Stimulated activated CD4-positive, alpha-beta T cell treated with anti-CD3 and anti-CD28 coated beads, TNF-alpha, amount 100 ng/mL, for 24 hours (primary cell): Measurements from ENCODE around the gene ATP6V1C2.
"Not testable (repeated sequence)": the region's sequence is repeated elsewhere in the genome, so short reads cannot be mapped to it uniquely, and the experiment has no call there.

Source experiments
- DNase-seq, 3 experiments: peaks; one replicate each; pipeline ENCODE4 v3.0.0-alpha.2; 2020; ENCODE audit warnings: low read depth in 3 of 3

Gene ATP6V1C2

DNA sequence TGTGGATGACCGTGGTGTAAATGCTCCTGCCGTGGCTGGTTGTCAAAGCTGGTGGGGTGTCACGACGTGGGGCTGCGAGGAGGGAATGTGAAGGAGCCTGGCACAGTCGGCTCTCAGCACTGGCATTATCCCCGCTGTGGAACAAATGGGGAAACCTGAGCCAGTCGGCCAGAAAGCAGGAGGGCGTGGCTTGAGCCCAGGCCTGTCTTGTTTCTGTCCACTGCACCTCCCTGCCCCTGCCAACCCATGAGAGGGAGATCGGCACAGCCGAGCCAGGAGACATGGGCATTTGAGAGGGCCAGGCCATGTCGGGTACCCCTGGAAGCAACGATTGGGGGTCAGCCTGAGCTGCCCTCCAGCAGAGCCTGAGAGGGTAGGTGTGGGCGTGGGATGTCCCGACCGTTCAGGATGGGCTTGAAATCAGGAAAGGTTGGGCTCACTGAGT is 46.7 kb downstream of the ATP6V1C2 start:
- DNase-seq = no peak

DNA sequence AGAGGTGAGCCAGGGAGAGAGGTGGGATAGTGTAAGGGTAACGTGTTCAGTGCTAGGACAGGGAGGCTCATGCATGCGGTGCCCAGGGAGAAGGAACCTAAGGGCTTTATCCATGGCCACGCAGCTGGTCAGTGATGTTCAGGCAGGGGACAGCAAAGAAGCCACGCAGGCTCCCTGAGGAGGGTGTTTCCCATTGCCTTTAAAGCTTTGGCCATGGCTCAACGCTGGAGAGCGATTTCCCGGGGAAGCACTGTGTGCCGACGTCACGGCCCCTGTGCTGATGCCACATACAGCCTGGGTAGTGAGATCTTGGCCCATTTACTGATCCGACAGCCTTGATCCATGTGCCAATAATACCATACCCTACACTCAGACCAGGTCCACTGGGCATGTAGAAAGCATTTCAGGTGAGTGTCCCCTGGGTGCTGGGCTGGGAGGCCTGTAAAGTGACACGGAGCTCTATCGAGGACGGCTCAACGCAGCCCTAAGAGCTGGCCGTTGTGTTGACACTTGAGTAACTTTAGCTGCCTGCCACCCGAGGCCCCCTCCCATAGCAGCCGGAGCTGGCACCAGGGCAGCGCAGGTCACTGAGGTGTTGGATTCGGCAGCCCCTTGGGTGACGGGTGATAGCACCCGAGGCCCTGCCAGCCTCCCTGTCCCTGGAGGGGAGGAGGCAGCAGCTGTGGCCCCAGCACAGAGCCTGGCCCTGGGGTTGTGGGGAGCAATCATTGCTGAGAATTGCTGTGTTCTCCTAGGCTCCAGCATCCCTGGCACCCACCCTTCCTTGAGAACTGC is 49.7 kb downstream of the ATP6V1C2 start:
- no peak for DNase-seq

- no peak for DNase-seq
Observed at GRCh38 chr2:10771786-10772185, 50.4 kb downstream of the ATP6V1C2 start.

GRCh38 chr2:10772201-10772867 is 50.9 kb downstream of the ATP6V1C2 start:
- DNase-seq = no peak

DNA sequence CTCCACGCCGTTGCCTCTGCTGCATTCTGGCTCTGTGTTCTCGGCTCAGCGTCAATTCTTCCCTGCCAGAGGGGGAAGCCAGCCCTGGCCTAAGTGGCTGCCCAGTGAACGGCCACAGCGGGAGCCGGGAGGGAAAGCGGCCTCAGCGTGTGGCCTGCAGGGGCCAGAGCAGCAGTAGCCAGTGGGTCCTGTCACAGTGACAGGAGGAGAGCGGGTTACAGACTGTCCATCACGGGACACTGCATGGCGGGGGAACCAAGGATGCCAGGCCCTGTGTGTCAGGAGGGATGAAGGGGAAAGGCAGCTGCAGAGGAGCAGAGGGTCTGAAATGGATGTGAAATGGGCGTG is 51.4 kb downstream of the ATP6V1C2 start:
- no peak for DNase-seq

- DNase-seq = no peak
Observed at GRCh38 chr2:10773821-10774341, 52.5 kb downstream of the ATP6V1C2 start.

DNA sequence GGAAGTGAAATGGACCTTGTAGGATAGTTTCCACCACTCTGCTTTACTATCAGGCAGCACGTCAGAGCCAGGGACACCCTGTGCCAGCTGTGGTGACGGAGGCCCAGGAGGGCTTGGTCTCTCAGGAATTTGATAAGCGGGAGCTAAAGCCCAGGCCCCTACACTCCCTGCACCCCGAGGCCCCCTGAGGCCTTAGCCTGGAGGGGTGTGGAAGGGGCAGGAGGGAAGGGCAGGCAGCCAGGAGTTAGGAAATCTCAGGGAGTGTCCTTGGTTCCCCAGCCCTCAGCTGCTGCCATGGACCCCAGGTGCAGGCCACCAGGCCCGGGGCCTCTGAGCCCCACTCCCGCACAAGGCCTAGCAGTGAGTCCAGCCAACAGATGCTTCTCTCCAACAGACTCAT is 53.0 kb downstream of the ATP6V1C2 start:
- DNase-seq = no peak

DNA sequence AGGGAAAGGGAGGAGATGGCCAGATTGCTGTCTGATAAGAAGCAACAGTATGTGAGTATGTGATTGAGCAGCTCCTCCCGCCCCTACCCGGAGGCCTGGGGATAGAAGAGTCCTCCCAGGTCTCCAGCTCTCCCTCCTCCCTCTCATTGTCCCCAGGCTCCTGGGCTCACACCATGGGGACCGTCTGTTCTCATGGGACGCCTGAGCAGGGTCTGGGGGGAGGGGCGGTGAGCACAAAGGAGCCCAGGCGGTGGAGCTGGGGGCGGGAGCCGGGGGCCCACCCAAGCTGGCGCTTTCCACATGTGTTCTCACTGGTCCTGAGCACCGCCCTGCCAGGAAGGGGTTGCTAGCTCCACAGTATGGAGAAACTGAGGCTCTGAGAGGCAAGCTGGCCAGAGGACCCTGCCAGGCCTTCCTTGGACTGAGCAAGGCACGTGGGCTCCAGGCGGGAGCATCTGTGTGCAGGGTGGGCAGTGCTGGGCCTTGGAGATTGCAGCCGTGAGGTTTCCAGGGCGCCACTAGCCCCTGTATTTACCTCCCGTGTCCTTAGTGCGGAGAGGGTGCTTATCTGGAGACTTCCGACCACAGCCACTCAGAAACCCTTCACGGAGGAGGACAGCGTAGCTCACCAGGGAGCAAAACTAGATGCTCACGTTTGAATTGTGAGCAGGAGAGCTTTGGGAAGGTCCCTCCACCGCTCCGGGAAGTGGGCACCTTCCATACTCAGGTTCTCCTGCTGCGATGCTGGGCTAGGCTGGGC is 53.8 kb downstream of the ATP6V1C2 start:
- no peak for DNase-seq

- DNase-seq = no peak
Observed at GRCh38 chr2:10775831-10776230, 54.4 kb downstream of the ATP6V1C2 start.

DNA sequence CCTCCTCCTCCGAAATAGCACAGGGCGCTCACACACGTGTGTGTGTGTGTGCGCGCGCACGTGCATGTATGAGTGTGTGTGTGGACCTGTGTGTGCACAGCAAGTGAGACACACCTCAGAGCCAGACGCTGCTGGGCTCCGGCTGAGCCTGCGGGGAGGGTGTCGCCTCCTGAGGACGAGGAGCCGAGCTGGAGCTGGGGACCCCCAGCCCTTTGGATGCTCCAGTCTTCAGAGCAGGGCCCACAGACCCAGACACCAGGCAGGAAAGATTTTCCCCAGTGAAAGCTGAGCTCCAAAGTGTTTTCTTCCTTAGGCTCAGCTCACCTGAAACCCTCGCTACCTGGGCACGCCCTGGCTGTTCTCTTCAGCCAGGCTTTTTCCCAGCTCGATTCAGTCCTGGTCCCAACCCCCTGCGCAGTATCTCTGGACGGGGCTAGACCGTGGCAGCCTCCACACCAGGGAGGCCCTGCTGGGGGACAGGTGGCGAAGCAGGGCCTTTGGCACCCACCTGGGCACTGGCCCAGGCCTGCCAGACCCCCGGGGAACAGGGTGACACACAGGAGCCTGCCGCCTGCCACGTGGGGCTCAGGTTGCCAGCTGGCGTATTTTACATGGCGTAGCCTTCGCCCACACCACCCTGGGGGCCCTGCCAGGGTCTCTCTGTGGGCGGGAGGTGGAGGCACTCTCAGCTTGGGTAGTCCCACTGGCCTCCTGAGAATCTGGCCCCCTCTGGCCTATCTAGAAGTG is 55.0 kb downstream of the ATP6V1C2 start:
- no peak for DNase-seq

DNA sequence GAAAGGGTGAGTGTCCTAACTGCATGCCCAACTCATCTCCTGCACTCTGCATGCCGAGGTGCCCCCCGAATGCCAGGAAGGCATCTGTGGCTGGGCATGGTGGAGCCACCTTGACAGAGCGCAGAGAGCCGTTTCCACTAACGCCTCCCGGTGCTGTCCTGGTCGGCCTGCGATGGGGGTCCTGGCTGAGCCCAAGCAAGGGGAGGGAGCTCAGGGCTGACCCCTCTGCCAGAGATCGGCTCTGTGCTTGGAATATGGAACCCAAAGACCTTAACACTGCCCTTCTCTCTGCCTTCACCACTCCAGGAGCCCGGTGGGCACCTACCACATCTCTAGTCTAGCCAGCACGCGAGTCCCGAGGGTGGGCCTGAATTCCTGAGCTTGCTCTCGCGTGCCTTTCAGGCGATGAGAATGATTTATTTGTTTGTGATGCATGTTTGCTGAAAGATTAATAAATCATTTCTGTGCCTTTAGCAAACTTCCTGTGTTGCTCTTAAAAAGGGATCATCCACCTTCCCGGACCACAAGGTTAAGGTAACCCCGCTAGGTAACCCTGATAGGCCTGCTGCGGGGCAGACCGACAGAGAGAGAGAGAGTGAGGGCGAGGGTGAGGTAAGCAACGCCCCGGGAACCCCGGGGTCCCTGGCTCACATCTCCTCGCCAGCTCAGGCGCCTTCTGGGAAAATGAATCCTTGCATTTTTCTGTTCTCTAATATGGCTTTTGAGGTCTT is 55.8 kb downstream of the ATP6V1C2 start:
- no peak for DNase-seq

DNA sequence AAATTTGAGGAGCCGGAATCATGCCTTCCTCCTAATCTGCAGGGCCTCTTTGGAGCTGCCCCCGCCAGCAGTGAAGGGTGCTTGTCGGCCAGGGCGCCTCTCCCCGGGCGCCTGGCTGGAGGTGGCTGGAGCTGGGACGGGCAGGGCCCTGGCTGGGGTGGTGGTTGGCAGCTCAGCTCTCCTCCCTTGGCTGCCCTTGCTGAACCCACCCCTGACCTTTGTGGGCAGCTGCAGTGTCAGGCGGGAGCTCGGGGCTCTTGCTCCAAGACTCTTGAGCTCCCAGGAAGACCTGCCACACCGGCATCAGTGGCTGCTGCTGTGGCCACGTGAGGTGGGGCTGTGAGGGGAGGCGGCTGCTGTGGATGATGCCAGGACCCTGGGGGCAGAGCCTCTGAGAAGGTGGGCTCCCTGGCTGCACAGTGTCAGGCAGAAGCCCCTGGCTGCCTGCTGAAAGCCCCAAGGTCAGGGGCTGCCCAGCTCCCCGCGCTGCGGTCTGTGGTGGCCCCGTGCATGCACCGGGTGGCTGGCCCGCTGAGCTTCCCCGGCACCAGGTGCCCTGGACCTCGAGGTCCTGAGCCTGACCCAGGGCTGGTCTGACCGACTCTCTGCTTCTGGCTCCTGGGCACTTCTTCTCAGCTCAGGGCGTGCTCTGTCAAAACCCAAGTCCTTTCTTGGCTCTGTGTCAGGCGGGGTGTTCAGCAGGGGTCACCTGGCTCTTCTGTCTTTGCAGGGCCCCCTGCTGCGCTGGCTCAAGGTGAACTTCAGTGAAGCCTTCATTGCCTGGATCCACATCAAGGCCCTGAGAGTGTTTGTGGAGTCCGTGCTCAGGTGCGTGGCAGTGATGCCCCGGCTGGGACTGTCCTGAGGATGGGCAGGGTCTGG is 56.7 kb downstream of the ATP6V1C2 start:
- DNase-seq = no peak

DNA sequence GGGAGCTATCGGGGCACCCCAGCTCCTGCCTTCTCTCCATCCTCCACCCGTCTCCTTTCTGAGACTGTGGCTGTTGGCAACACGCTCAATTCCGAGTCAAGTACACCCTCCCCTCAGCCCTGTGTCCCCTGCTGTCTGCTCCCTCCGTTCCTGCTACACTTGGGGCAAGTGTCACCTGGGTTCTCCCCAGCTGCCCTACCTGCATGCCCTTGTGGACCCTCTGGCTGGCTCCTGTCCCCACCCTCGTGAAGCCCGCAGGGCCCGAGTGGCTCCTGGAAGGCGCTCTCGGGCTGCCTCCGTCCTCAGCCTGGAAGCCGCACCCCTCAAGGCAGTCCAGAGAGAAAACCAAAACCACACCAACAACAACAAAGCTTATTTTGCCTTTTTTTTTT is 57.3 kb downstream of the ATP6V1C2 start:
- no peak for DNase-seq

GRCh38 chr2:10779776-10780490 is 58.5 kb downstream of the ATP6V1C2 start:
- no peak for DNase-seq

DNA sequence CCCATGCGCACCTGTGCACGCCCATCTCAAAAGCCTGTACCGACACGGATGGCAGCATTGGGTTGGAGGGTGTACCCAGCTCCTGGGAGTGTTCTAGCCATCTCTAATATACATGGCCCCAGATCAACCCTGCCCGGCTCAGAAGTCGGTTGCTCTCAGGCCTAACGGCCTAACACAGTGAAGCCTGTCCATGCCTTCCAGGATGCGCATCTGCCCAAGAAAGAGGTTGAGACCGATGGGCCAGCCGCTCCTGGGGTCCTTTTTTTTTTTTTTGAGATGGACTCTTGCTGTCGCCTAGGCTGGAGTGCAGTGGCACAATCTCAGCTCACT is 59.0 kb downstream of the ATP6V1C2 start:
- DNase-seq = no peak

DNA sequence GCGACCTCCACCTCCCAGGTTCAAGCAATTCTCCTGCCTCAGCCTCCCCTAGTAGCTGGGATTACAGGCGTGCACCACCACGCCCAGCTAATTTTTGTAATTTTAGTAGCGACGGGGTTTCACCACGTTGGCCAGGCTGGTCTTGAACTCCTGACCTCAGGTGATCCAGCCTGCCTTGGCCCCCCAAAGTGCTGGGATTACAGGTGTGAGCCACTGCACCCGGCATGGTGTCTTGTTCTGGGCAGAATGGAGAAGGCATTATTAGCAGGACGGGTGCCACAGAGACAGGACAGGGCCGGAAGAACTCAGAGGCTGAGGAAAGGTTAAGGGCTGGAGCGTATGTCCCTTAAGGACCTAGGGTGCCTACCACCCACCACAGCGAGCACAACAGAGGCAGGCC is 59.4 kb downstream of the ATP6V1C2 start:
- DNase-seq = not testable (repeated sequence)

DNA sequence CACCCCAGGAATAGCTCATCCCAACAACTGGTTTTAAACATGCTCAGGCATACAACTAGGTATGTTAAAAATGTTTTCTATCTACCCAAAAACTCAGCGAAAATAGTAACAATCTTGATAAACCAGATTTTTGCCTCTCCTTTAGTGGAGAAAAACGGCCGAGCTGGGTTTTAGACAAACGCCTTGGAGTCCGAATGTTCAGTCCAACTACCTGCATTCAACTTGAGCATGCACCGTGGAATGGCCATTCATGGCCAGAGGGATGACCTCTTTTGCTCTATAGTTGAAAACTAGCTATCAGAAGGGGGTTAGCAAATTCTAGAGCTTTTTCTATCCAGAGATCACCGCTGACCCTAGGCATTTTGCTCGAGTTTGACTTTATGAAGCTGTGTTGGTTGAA is 60.3 kb downstream of the ATP6V1C2 start:
- DNase-seq = no peak

DNA sequence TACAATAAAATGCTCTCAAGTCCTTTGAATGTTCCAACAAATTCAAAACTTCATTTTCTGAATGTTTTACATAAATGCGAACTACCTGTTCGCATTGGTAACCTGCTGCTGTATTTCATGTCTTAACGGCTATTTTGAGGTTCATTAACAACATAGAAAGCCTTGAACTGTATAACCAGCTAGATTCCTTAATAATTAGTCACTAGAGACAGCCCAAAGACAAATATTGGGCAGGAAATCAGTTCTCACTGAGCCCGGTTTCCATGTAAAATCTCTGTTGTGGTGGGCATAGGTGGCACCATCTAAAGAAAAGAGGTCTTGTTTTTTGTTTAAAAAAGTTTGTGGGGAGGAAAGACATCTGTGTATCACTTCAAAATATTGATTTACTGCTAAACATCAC is 62.0 kb downstream of the ATP6V1C2 start:
- no peak for DNase-seq

- DNase-seq = no peak
Observed at GRCh38 chr2:10784719-10785118, 63.3 kb downstream of the ATP6V1C2 start.

- DNase-seq = no peak
Observed at GRCh38 chr2:10785260-10785659, 63.8 kb downstream of the ATP6V1C2 start.
